GM10266 (cell line): ENCODE results near the gene DPF3.

Source experiments
- DNase-seq: peaks from one replicate; pipeline ENCODE4 v3.0.0; 2012; ENCODE audit errors: extremely low spot score
- CTCF ChIP-seq: IDR thresholded peaks from 2 replicates; pipeline ENCODE4 v1.5.1; 2012; ENCODE audit warnings: mild to moderate bottlenecking, low read depth; ENCODE audit not compliant: control insufficient read depth, insufficient read depth; ENCODE audit errors: missing control alignments

The DPF3 gene

GRCh38 chr14:72818998-72819397 is 74.9 kb downstream of the DPF3 start:
- no peak for DNase-seq
- TF ChIP-seq CTCF = no peak

GRCh38 chr14:72816287-72816686 is 77.6 kb downstream of the DPF3 start:
- DNase-seq = no peak
- no peak for TF ChIP-seq CTCF

- TF ChIP-seq CTCF = no peak
- no peak for DNase-seq
These were observed 78.5 kb downstream of the DPF3 start for GRCh38 chr14:72815430-72815829.

GRCh38 chr14:72812292-72812851 is 81.5 kb downstream of the DPF3 start:
- no peak for DNase-seq
- no peak for TF ChIP-seq CTCF

- no peak for DNase-seq
- no peak for TF ChIP-seq CTCF
These were observed 83.7 kb downstream of the DPF3 start for GRCh38 chr14:72810201-72810600.

GRCh38 chr14:72809063-72809462 is 84.8 kb downstream of the DPF3 start:
- no peak for TF ChIP-seq CTCF
- DNase-seq = no peak

DNA sequence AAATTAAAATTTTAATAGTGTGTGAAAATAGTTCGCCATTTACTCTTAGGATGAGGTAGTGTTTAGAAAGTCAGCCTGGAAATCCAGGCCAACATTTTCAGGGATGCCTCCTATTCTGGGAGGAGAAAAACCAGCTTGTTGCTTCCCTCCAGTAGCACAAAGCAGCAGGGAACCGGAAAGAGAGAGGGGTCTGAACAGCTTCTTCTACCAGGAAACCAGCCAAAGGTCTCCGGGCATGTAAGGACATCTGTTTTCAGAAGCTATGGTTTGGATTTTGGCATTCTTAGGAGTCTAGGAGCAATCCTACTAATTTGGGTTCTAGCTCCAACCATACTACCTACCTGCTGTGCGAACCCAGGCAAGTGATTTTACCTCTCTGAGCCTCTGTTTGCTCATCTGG is 85.3 kb downstream of the DPF3 start:
- TF ChIP-seq CTCF = no peak
- DNase-seq = no peak
